Activated CD4-positive, alpha-beta T cell treated with anti-CD3 and anti-CD28 coated beads, Interleukin-2, amount 50 U/mL, for 1 hour (primary cell): ENCODE data around the gene ADH7.
"Not testable (repeated sequence)": the region's sequence is repeated elsewhere in the genome, so short reads cannot be mapped to it uniquely, and the experiment has no call there.

Experiments used
- DNase-seq: peaks from one replicate; pipeline ENCODE4 v3.0.0-alpha.2; 2020

ADH7 gene

DNA sequence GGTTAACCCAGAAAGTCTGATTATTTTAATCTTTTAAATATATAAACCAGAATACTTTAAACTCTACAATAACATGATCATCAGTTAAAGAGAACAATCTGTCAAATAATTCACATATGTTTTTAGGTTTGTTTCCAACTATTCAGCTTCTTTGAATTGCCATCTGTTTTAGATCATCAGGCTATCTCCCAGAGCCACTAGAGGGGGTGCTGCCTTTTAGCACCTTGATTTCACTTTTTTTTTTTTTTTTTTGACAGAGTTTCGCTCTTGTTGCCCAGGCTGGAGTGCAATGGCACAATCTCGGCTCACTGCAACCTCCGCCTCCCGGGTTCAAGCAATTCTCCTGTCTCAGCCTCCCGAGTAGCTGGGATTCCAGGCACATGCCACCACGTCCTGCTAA is 57.8 kb downstream of the ADH7 start:
- not testable (repeated sequence) for DNase-seq

DNA sequence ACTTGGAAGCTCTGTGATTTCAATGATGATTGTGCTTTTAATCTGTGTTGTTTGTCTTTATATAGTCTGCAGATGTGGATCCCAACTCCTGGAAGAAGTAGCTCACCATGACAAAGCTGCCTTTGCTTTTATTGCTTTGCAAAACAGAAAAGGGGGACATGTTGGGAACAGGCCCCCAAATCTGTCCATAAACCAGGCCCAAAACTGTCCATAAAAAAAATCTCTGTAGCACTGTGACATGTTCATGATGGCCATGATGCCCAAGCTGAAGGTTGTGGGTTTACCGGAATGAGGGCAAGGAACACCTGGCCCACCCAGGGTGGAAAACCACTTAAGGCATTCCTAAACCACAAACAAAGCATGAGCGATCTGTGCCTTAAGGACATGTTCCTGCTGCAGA is 62.7 kb downstream of the ADH7 start:
- DNase-seq = not testable (repeated sequence)

DNA sequence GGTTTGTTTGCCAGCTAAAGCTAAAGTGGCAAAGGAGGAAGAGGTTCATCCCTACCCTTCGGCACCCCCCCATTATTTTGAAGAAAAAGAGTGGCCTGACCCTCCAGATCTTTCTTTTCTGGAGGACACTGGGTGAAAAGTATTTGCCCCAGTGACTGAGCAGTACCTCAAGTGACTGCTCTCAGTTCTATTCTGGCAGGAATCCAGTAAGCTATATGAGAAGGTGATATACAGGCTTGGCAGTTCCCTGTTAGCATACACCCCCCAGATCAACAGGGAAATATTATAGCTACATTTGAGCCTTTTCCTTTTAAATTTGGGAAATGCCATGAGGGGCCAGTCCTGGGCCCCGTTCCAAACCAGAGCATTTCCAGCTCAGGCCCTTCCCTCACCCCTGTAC is 67.3 kb downstream of the ADH7 start:
- DNase-seq = not testable (repeated sequence)

DNA sequence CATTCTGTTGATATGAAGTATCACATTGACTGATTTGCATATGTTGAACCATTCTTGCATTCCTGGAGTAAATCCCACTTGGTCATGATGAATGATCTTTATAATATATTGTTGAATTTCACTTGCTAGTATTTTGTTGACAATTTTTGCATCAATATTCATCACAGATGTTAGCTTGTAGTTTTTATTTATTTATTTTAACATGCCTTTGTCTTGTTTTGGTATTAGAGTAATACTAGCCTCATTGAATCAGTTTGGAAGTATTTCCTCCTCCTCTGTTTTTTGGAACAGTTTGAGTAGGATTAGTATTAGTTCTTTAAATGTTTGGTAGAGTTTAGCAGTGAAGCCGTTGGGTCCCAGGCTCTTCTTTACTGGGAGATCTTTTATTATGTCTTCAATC is 68.7 kb downstream of the ADH7 start:
- DNase-seq = no peak

DNA sequence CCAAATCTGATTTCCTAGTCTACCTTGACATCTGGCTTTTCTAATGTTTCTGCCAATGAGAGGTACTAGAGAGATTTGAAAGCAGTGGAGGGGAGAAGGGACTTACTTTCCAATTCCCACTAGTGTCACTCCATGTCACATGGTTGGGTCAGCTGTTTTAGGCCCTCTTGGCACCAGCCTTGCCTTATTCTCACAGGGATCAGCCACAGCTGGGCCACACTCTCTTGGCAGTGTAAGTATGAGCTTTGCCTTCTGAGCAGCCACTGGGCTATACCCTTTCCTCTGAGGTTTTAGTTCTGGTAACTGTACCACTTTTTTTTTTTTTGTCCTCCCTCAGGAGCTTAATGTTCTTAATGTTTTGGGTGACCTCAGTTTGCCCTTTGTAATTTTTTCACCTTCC is 72.4 kb downstream of the ADH7 start:
- DNase-seq = no peak
